Measurements from ENCODE around the gene EZH2.

EZH2 gene

GRCh38 chr7:148884049-148884298 lies at the start of gene EZH2:
Gene EZH2 (minus strand): TSS chr7:148884291. CDS start chr7:148847298, 36,993 bp downstream.
- no peak for DNase-seq (ENCODE audit: low read depth, low spot score)

DNA sequence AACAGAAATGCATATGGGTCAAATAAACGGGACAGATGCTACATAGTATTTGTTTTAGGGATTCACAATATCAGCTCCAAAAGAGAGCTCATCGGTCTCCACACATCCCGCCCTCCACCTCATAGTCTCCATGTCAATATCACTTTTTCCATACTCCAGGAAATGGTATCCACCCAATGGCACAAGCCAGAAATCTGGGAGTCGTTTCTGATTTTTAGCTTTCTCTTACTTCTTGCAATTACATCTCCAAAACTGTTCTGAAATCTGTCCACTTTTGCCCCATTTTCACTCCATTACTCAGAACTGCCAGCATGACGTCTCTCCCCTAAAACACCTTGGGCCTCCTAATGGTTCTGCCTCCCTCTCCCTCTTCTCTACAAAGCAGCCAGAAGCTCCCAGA lies 47.4 kb upstream of the EZH2 start:
- DNase-seq (ENCODE audit: low read depth, low spot score): no peak

DNA sequence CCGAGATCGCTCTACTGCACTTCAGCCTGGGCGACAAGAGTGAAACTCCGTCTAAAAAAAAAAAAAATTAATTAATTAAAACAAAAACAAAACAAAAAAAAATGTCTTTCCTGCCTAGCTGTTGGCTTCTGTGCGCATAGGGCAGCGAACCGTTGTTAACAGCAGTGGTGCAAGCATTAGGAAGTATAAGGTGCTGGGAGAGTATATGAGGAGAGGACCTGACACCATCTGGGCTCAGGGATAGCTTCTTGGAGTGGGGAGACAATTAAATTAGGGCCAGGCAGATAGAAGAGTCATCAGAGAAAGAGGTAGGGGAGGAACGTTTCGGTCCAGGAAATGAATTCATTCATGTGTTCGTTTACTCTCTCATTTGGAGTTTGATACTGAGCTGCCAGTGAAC lies 46.2 kb upstream of the EZH2 start:
- DNase-seq (ENCODE audit: low read depth, low spot score): no peak

- DNase-seq (ENCODE audit: low read depth, low spot score): no peak
These were observed 45.1 kb upstream of the EZH2 start for GRCh38 chr7:148929176-148929575.

GRCh38 chr7:148927123-148928045 lies 43.3 kb upstream of the EZH2 start:
- DNase-seq (ENCODE audit: low read depth, low spot score): no peak

DNA sequence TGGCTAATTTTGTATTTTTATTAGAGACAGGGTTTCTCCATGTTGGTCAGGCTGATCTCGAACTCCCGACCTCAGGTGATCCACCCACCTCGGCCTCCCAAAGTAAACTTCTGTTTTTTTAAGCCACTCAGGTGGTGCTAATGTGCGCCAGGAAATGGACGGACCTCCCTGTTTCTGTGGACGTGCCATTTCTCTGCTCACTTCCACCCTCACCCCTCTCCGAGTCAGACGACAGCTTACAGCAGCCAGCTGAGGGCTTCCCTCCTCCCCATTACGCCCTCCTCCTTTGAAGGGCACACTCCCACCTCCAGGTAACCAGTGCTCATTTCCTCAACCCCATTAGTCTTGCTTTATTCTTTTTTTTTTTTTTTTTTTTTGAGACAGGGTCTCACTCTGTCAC lies 41.7 kb upstream of the EZH2 start:
- no peak for DNase-seq (ENCODE audit: low read depth, low spot score)

GRCh38 chr7:148924011-148924410 lies 39.9 kb upstream of the EZH2 start:
- no peak for DNase-seq (ENCODE audit: low read depth, low spot score)

DNA sequence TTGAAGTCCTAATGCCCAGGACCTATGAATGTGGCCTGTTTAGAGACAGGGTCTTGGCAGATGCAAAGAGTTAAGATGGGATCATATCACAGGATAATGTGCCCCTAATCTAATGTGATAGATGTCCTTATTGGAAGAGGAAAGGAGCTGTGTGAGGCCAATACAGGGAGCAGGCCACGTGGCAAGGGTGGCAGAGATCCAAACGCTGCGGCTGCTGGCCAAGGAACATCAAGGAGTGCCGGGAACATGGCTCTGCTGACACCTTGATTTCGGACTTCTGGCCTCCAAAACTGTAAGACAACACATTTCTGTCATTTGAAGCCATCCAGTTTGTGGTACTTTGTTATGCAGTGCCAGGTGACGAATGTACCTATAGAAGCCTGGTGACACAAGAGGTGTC lies 37.7 kb upstream of the EZH2 start:
- no peak for DNase-seq (ENCODE audit: low read depth, low spot score)

DNA sequence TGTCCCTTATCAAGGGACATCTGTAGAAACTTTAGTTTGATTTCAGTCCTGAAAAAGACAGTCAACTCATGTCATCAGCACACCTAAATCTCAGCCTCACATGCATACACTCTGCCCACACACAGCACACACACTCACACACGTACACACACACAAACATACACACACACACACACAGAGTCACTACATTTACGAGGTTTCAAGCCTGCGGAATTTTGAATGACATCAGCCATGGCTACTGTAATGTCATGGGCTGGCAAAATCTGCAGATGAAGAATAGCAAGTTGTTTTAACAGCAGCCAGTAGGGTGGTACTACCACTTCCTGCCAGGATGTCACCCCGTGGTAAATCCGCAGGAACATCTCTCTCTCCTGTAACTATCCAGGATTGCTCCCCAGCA lies 37.1 kb upstream of the EZH2 start:
- no peak for DNase-seq (ENCODE audit: low read depth, low spot score)

GRCh38 chr7:148919859-148920258 lies 35.8 kb upstream of the EZH2 start:
- DNase-seq (ENCODE audit: low read depth, low spot score): no peak

DNA sequence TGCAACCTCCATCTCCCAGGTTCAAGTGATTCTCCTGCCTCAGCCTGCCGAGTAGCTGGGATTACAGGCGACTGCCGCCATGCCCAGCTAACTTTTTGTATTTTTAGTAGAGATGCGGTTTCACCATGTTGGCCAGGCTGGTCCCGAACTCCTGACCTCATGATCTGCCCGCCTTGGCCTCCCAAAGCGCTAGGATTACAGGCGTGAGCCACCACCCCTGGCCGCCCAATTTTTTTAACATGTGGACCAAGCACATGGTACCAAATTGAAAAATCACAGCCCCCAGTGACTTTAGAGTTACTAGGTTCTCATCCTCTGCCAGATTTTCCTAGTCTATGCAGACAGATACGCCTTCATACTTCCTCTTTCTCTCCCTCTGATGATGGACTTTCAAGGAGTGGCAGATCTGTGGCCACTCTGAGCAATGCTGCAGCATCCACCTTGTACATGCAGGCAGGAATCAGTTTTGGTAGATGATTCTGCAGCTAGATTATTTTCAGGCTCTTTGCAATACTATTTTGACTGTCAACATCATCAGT lies 34.0 kb upstream of the EZH2 start:
- no peak for DNase-seq (ENCODE audit: low read depth, low spot score)

- DNase-seq (ENCODE audit: low read depth, low spot score): peak; percentile 87
These were observed 32.1 kb upstream of the EZH2 start for GRCh38 chr7:148916186-148916585.

DNA sequence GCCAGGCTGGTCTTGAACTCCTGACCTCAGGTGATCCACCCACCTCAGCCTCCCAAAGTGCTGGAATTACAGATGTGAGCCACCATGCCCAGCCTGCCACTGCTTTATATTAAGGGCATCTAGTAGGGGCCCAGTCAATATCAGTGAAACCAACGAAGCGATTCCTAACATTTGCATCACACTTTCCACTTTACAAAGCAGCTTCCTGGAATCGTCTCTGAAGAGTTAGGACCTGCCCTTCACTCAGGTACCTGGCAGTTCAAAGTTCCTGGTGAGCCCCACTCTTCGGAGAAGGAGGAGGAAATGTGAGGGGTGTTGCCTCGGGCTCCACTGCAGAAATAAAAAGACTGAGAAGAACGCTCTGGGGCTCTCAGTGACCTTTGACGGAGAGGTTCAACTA lies 31.1 kb upstream of the EZH2 start:
- DNase-seq (ENCODE audit: low read depth, low spot score): no peak

GRCh38 chr7:148914208-148914777 lies 30.2 kb upstream of the EZH2 start:
- peak; percentile 84 for DNase-seq (ENCODE audit: low read depth, low spot score)

- DNase-seq (ENCODE audit: low read depth, low spot score): no peak
These were observed 28.9 kb upstream of the EZH2 start for GRCh38 chr7:148912758-148913541.

DNA sequence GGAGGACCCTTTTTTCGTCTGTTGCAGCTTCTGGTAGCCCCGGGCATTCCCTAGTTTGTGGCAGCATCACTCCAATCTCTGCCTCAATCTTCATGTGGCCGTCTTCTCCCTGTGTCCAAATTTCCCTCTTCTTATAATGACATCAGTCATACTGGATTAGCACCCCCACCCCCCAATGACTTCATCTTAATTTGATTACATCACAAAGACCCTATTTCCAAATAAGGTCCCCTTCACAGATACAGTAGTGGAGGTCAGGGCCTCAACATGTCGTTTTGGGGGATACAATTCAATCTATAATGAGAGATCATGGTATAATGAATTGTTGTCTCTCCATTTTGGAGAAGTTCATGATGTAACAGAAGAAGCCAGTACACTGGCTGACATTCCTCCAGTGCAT lies 28.1 kb upstream of the EZH2 start:
- DNase-seq (ENCODE audit: low read depth, low spot score): no peak

- DNase-seq (ENCODE audit: low read depth, low spot score): no peak
These were observed 27.5 kb upstream of the EZH2 start for GRCh38 chr7:148911626-148912025.

DNA sequence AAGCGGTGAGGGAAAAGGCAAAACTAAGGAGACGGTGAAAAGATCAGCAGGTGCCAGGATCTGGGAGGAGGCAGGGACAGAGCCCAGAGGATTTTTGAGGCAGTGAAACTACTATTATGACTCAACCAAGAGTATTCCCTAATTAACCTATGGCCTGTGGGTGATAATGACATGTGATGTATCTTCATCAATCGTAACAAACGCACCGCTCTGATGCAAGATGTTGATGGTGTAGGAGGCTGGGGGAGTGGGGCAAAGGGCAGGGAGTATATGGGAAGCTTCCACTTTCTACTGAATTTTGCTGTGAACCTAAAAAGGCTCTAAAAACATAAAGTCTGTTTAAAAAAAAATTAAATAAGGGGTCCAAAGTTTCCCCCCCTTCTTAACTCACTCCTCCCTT lies 25.5 kb upstream of the EZH2 start:
- DNase-seq (ENCODE audit: low read depth, low spot score): no peak

GRCh38 chr7:148906707-148907498 lies 22.8 kb upstream of the EZH2 start:
- DNase-seq (ENCODE audit: low read depth, low spot score): no peak

DNA sequence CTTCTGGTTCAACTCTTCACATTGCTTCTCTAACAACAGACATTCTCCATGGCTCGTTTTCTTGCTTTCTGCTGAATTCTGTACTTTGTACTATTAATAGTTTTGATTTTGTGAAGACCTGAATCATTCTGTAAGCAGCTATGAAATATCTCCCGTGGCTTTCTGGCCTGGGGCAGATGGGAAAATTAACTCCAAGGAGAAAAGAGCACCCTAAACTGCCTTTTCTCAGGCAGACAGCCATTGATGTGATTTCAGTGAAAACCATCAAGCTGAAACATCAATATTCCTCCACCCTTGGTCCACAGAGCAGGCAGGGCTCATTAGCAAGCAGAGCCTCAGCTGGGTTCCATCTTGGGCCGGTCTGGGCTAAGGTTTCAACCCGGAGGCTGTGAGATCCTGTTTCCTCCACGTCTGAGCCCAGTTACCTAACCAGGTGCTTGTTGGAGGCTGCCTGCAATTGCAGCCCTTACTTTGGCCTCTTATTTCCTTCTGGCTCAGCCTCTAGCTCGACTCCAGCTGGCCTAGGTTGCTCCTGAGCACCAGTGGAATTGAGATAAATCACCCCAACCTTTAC lies 21.1 kb upstream of the EZH2 start:
- no peak for DNase-seq (ENCODE audit: low read depth, low spot score)

DNA sequence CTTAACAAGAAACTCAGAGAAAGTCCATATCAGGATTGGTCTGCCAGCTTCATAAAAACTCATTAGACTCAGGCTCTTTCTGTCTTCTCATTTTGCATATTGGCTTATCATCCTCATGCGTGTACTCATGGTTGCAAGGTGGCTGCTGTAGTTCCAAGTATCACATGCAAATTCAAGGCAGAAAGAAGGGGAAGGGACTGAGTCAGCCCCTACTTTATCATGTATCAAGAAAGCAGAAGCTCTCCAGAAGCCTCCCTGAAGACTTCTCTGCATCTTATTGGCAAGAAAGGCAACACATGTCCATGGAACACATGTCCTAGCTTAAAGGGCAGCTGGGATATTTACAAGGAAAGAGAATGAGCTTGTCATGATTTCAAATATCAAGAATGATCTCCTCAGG lies 19.4 kb upstream of the EZH2 start:
- DNase-seq (ENCODE audit: low read depth, low spot score): no peak
